ENCODE results near the gene RPL27A.

RPL27A gene

GRCh38 chr11:8701891-8702597 is 19.5 kb downstream of the RPL27A start:
- no peak for DNase-seq (ENCODE audit: low read depth)

- no peak for DNase-seq (ENCODE audit: low read depth)
These were observed 20.0 kb downstream of the RPL27A start for GRCh38 chr11:8702598-8702915.

GRCh38 chr11:8704136-8704535 is 21.5 kb downstream of the RPL27A start:
- DNase-seq (ENCODE audit: low read depth), result no peak

GRCh38 chr11:8705146-8705545 is 22.6 kb downstream of the RPL27A start:
- no peak for DNase-seq (ENCODE audit: low read depth)

GRCh38 chr11:8706673-8707432 is 24.3 kb downstream of the RPL27A start:
- DNase-seq (ENCODE audit: low read depth), result no peak

GRCh38 chr11:8707541-8708191 is 25.1 kb downstream of the RPL27A start:
- DNase-seq (ENCODE audit: low read depth), result no peak

DNA sequence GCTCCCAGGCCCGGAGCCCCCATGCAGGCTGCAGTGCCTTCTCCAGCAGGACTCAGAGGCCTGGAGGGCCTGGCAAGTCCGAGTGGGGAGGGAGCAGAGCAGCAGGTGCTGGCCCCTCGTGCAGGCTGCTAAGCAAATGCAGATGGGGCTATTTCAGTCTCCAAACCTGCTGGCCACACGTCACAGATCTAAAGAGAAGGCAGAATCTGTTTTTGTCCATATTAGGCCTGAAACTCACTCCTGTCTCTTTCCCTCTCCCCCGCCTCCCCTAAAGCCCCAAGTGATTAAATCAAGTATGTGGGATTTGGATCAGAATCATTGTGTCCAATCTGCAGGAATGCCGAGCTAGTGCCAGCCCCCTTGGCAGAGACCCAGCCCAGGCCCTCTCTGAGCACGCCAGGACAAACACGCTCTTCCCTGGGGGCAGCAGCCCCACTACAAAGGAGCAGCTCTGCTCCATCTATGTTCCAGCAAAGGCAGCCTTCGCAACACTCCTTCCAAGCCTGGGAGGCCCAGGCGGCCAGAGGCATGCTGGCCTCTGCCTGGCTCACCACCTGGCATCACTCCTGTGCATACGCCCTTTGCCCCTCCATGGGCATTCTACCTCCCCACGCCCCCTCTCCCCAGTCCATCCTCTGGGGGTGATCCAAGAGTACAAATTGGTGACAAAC is 26.5 kb downstream of the RPL27A start:
- DNase-seq (ENCODE audit: low read depth), result no peak

DNA sequence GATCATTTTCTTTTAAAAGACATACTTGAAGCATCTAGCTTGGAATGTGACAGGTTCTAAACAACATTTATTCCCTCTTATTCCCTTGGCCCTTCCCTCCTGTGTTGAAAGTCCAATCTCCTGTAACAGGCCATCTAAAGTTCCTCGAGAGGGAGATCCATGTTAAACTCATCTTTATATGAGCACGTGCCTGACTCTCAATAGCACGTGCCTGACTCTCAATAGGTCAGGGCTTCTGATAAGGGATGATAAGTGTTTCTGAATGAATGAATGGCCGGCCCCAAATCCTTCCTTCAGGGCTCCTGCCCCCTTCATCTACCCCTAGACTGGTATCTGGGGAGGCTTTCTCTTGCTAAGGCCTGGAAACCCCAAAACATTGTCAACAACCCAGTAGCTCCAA is 27.2 kb downstream of the RPL27A start:
- DNase-seq (ENCODE audit: low read depth), result no peak

DNA sequence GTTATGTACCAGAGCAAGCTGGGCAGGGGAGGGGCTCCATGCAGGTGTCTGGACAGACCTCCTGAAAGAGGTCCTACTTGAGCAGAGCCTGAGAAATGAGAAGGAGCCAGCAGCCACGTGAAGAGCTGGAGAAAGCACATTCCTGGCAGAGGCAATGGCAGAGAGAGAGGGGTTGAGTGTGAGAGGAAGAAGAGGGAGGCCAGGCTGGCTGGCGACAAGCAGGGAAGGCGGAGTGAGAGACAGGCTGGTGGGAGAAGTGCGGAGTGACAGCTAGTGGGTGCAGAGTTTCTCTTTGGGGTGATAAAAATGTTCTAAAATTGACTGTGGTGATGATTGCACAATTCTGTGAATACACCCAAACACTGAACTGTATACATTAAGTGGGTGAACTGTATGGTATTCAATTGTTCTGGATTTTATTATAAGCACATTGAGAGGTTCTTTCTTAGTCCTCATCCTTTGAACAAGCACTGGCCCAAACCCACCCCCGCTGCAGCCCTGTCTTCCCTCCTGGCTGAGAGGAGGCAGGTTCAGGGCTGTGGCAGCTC is 29.4 kb downstream of the RPL27A start:
- DNase-seq (ENCODE audit: low read depth), result no peak

- DNase-seq (ENCODE audit: low read depth), result no peak
These were observed 29.9 kb downstream of the RPL27A start for GRCh38 chr11:8712506-8712905.

GRCh38 chr11:8713760-8714454 is 31.3 kb downstream of the RPL27A start:
- no peak for DNase-seq (ENCODE audit: low read depth)

DNA sequence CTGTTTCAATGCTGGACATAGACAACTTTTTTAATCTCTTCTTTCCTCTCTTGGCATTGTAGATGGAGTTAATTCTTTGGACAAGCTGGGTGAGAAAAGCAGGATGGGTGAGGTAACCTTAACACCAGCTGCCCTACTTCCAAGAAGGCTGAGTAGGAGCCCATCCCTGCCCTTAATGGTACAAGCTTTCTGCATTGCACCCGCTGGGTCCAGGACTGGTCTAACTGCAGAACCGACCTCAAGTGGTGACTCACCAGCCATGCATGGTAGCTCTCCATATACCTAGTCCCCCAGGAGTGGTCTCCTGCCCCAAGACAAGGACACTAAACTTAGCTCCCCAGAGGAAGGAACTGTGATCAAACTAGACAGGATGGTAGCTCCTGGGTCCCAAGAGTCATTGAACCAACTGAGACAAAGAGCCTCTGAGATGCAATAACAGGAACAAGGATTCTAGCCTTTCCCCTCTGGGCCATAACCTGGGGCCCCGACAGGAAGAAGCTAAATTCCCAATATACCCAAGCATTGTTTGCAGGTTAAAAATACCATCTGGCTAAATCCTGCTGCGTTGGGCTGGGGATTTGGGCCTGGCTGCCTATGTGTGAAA is 32.1 kb downstream of the RPL27A start:
- DNase-seq (ENCODE audit: low read depth), result no peak

- DNase-seq (ENCODE audit: low read depth), result no peak
These were observed 32.9 kb downstream of the RPL27A start for GRCh38 chr11:8715501-8715900.

DNA sequence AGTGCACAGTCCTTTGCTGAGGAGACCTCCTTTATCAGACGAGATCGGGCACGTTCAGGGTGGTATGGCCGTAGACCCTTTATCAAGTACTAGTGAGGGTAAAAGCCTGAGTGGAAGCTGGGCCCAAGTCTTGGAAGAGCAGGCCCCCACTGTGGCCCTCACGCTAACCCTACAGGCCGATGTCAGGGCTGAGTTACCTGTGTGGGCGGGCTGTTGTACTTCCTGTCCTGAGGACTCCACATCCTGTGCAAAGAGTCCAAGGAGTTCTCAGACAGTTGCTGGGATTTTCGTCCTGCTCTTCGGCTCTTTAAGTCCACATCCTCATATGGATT is 34.9 kb downstream of the RPL27A start:
- no peak for DNase-seq (ENCODE audit: low read depth)

- DNase-seq (ENCODE audit: low read depth), result no peak
These were observed 35.5 kb downstream of the RPL27A start for GRCh38 chr11:8717876-8718753.

- no peak for DNase-seq (ENCODE audit: low read depth)
These were observed 36.6 kb downstream of the RPL27A start for GRCh38 chr11:8719211-8719649.

DNA sequence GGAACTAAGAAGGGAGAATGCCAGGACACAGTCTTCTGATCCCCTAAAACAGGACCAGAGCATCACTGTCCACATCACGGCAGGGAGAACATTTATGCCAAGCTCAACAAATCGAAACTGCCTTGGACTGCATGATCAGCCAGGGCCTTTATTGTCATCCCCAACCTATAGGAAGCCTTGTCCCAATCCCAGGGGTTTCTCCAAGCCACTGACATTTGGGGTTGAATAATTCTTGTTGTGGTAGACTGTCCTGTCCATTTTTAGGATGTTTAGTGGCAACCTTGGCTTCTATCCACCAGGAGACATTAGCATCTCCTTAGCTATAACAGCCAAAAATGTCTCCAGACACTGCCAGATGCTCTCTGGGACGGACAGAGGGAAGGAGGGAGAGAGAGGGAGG is 37.1 kb downstream of the RPL27A start:
- no peak for DNase-seq (ENCODE audit: low read depth)

- no peak for DNase-seq (ENCODE audit: low read depth)
These were observed 37.8 kb downstream of the RPL27A start for GRCh38 chr11:8720352-8720751.

- DNase-seq (ENCODE audit: low read depth), result no peak
These were observed 38.4 kb downstream of the RPL27A start for GRCh38 chr11:8720868-8721608.
